WTC11 (cell line): ENCODE measurements around the gene ITPRID2. TPM values are rescaled to one million over a fixed set of nuclear protein-coding genes. Genes with fewer than 3 reads are reported as not detected.

Experiments used
- IRF1 ChIP-seq: sonication (generic); formaldehyde crosslinking; IDR thresholded peaks from 2 replicates; pipeline ENCODE4 v1.8.0; 2023; ENCODE audit warnings: missing genetic modification reagents
- JAZF1 ChIP-seq: fragments of 250-450 bp; sonication (Bioruptor Pico); IDR thresholded peaks from 2 replicates; pipeline ENCODE4 v1.9.0; 2021; ENCODE audit warnings: moderate library complexity, mild to moderate bottlenecking, inconsistent platforms
- MXD4 ChIP-seq: fragments of 250-450 bp; sonication (Bioruptor Pico); IDR thresholded peaks from 2 replicates; pipeline ENCODE4 v1.8.0; 2021; ENCODE audit warnings: mild to moderate bottlenecking, moderate library complexity, borderline replicate concordance
- PRRX2 ChIP-seq: fragments of 250-450 bp; sonication (Bioruptor Pico); IDR thresholded peaks from 2 replicates; pipeline ENCODE4 v1.8.0; 2021; ENCODE audit warnings: mild to moderate bottlenecking
- RORB ChIP-seq: fragments of 250-450 bp; sonication (Bioruptor Pico); IDR thresholded peaks from 2 replicates; pipeline ENCODE4 v1.9.0; 2021; ENCODE audit warnings: mild to moderate bottlenecking
- USF2 ChIP-seq: sonication (generic); formaldehyde crosslinking; IDR thresholded peaks from 2 replicates; pipeline ENCODE4 v1.8.1; 2023; ENCODE audit warnings: mild to moderate bottlenecking, missing genetic modification reagents, moderate library complexity
- ZNF512 ChIP-seq: sonication (generic); formaldehyde crosslinking; IDR thresholded peaks from 2 replicates; pipeline ENCODE4 v1.8.1; 2022; ENCODE audit warnings: missing genetic modification reagents, borderline replicate concordance
- ZNF671 ChIP-seq: fragments of 250-450 bp; sonication (Bioruptor Pico); IDR thresholded peaks from 2 replicates; pipeline ENCODE4 v1.8.0; 2021; ENCODE audit warnings: mild to moderate bottlenecking
- total RNA-seq: library from RNA; stranded (reverse); gene quantifications from 3 replicates; pipeline ENCODE4 v1.2.3, GENCODE V29; 2021

The ITPRID2 gene
- total RNA-seq, 1 experiment from 2014 or later: 19.4 TPM

GRCh38 chr2:181978351-181979150, 87.0 kb downstream of the ITPRID2 start (continued):
- TF ChIP-seq IRF1 (CRISPR knock-in tag): no peak
- no peak for TF ChIP-seq ZNF671
- TF ChIP-seq RORB (CRISPR knock-in tag): no peak
- TF ChIP-seq USF2 (CRISPR knock-in tag): no peak
- TF ChIP-seq ZNF512 (CRISPR knock-in tag): no peak
- no peak for TF ChIP-seq PRRX2 (CRISPR knock-in tag)
- no peak for TF ChIP-seq MXD4
- TF ChIP-seq JAZF1 (CRISPR knock-in tag): no peak

Other genes starting within 250 kb of the ITPRID2 start
- gene CERKL, start 234.6 kb upstream of the ITPRID2 start, total RNA-seq: 0.14 to 0.24 TPM in 2 of 3 replicates, not detected in the other
- gene NEUROD1, start 211.2 kb upstream of the ITPRID2 start, total RNA-seq: 0.07 to 0.11 TPM (median 0.07 TPM) in 3 replicates
- gene PPP1R1C, start 94.1 kb downstream of the ITPRID2 start, total RNA-seq: 3.4 to 8.7 TPM (median 3.7 TPM) in 3 replicates